ENCODE results near the gene ETFA. TPM values are rescaled to one million over a fixed set of nuclear protein-coding genes. Genes with fewer than 3 reads are reported as not detected.

ETFA gene
- total and polyA plus RNA-seq, 11 donors = 210 to 536 (median 309) TPM

- peaks cover 0 to 52% (median 40%) of the 10 kb centered on the region in 9 donors for H3K36me3 ChIP-seq
Observed at GRCh38 chr15:76217029-76217881, 94.0 kb downstream of the ETFA start.

DNA sequence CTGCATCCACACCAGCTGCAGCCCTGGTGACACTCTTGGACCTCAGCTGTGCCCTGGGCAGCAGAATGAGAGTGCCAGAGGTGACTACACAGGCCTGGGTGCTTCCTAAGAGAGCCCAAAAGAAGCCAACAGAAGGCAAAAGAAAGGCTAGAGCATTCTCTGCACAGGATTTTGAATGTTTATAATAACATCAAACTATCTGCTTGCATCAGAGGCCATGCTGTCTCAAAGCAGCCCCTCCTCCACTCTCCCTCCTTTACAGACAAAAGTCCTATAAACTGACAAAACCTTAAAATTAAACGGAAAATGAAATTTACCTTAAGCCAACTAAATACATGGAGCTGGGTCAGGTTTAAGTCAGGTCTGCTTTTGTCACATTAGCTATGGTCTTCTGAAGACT lies 95.6 kb downstream of the ETFA start:
- WGBS, 4 donors = 95 to 100% (median 97%) methylated on average over 1 of the region's 1 CpG
- H3K27me3 ChIP-seq = no peaks in the 10 kb centered on the region
- H3K9me3 ChIP-seq = peaks cover 0 to 7% (median 0%) of the 10 kb centered on the region in 12 donors
- TF ChIP-seq CTCF (IDR thresholded peaks at IDR 0.05) (no peak), POLR2A (IDR thresholded peaks at IDR 0.05) (no peak)
- no peak overlapping the region for H3K4me3 ChIP-seq
- H3K36me3 ChIP-seq = peaks cover 0 to 67% (median 54%) of the 10 kb centered on the region in 9 donors
- no peak overlapping the region for H3K27ac ChIP-seq
- ATAC-seq (no peak), DNase-seq (no peak)
- H3K4me1 ChIP-seq = peaks cover 0 to 7% (median 0%) of the 10 kb centered on the region in 12 donors
- intact Hi-C loops (cut with DNase I) = no loop called here

More at GRCh38 chr15:76217029-76217881, 94.0 kb downstream of the ETFA start:
- intact Hi-C loops (cut with DNase I) = no loop called here
- TF ChIP-seq CTCF (IDR thresholded peaks at IDR 0.05) (no peak), POLR2A (IDR thresholded peaks at IDR 0.05) (no peak)
- ATAC-seq (no peak), DNase-seq (no peak)
- 86 to 88% (median 86%) methylated on average over 7 of the region's 7 CpGs for WGBS, 4 donors
- peaks cover 0 to 7% (median 0%) of the 10 kb centered on the region in 12 donors for H3K4me1 ChIP-seq
- no peaks in the 10 kb centered on the region for H3K27me3 ChIP-seq
- H3K4me3 ChIP-seq = no peak overlapping the region
- H3K9me3 ChIP-seq = peaks cover 0 to 13% (median 0%) of the 10 kb centered on the region in 12 donors
- H3K27ac ChIP-seq = no peak overlapping the region

GRCh38 chr15:76209942-76210341 lies 101.3 kb downstream of the ETFA start:
- DNase-seq (peak in 1 of 5 donors; percentile 16), ATAC-seq (no peak)
- no peaks in the 10 kb centered on the region for H3K9me3 ChIP-seq
- no peaks in the 10 kb centered on the region for H3K27me3 ChIP-seq
- no peak overlapping the region for H3K4me3 ChIP-seq
- H3K27ac ChIP-seq = no peak overlapping the region
- WGBS, 4 donors = 79 to 88% (median 85%) methylated on average over 3 of the region's 3 CpGs
- TF ChIP-seq POLR2A (IDR thresholded peaks at IDR 0.05) (no peak), CTCF (IDR thresholded peaks at IDR 0.05) (no peak)
- intact Hi-C loops (cut with DNase I) = no loop called here
- H3K36me3 ChIP-seq = peaks cover 0 to 58% (median 47%) of the 10 kb centered on the region in 9 donors
- H3K4me1 ChIP-seq = peaks cover 0 to 15% (median 7%) of the 10 kb centered on the region in 12 donors

- Histone ChIP-seq H3K27me3 (no peaks in the 10 kb centered on the region), H3K27ac (no peak overlapping the region), H3K4me3 (no peak overlapping the region), H3K4me1 (peaks cover 0 to 15% (median 7%) of the 10 kb centered on the region in 12 donors), H3K36me3 (peaks cover 0 to 54% (median 43%) of the 10 kb centered on the region in 9 donors), H3K9me3 (no peaks in the 10 kb centered on the region)
- no peak for ATAC-seq
- no peak for DNase-seq
- TF ChIP-seq CTCF (IDR thresholded peaks at IDR 0.05) (no peak), POLR2A (IDR thresholded peaks at IDR 0.05) (no peak)
- 98 to 100% (median 100%) methylated on average over 1 of the region's 1 CpG for WGBS, 4 donors
- intact Hi-C loops (cut with DNase I) = no loop called here
Observed at GRCh38 chr15:76209523-76209922, 101.7 kb downstream of the ETFA start.
